ENCODE results near the gene OLFM1. TPM values are rescaled to one million over a fixed set of nuclear protein-coding genes. Genes with fewer than 3 reads are reported as not detected.

The OLFM1 gene
- total and polyA plus RNA-seq, 2 donors (not counting 1 experiment from before 2014, with no cell fraction given) = 0.07 TPM; not detected in 1

DNA sequence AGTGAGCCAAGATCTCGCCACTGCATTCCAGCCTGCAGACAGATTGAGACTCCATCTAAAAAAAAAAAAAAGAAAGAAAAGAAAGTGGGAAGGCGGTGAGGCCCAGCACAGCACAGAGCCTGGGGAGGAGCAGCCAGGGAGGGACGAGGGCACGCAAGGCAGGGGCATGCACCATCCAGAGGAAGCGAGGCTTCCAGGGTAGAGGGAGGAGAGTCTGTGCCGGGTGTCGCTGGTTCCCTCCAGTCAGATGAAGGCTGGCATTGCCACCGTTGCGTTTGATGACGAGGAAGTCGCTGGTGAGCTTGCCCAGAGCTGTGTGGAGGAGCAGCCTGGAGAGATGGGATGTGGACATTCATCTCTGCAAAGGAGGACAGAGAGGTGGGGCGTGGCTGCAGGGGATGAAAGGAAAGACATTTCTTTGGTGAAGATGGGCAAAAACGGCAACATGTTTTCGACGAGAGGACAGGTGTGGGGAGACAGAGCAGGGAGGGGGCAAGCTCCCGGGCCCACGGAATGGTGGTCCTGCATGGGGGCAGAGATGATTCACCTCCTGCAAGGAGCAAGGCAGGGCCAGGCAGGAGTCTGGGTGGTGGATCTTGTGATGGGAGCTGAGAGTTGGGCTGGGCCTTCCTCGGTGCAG lies 18.6 kb upstream of the OLFM1 start:
- H3K9ac ChIP-seq (ENCODE audit: low read length) = no peak overlapping the region
- H3K4me2 ChIP-seq (replicated peaks; ENCODE audit: low read depth, low read length, poor library complexity, severe bottlenecking) = no peak overlapping the region
- no peak overlapping the region for H2AFZ ChIP-seq (ENCODE audit: insufficient read depth, low read depth, low read length, poor library complexity, severe bottlenecking)
- no peaks in the 10 kb centered on the region for H3K4me1 ChIP-seq (ENCODE audit: control insufficient read depth in 2 of 2, insufficient read depth in 2 of 2, low read length in 2 of 2)
- DNase-seq = no peak
- H3K4me3 Mint-ChIP-seq = no peak overlapping the region
- intact Hi-C loops (cut with micrococcal nuclease) = no loop called here
- no peaks in the 10 kb centered on the region for H3K4me1 Mint-ChIP-seq
- peaks cover 0 to 12% (median 0%) of the 10 kb centered on the region in 3 donors for H3K9me3 ChIP-seq (ENCODE audit: control extremely low read depth in 1 of 3, control insufficient read depth in 2 of 3, insufficient read depth in 1 of 3, low read length in 2 of 3)
- H3K27me3 ChIP-seq (replicated peaks in 1 of 4; ENCODE audit: control extremely low read depth in 1 of 4, control insufficient read depth in 3 of 4, insufficient read depth in 4 of 4, low read length in 3 of 4) = peaks cover 0 to 12% (median 0%) of the 10 kb centered on the region in 4 experiments
- ChIA-PET POLR2A (no interaction called here), CTCF (no interaction called here)
- no peak for ATAC-seq (ENCODE audit: low read depth)
- 86% methylated on average over 17 of the region's 18 CpGs for WGBS (ENCODE audit: insufficient coverage)
- no peak overlapping the region for H3K27ac ChIP-seq (ENCODE audit: low read length in 2 of 2)
- no peaks in the 10 kb centered on the region for H3K36me3 ChIP-seq (replicated peaks in 1 of 2; ENCODE audit: control extremely low read depth in 1 of 2, control insufficient read depth in 1 of 2, extremely low read depth in 1 of 2, insufficient read depth in 2 of 2, low read length in 1 of 2)
- no peak overlapping the region for H3K27ac Mint-ChIP-seq
- no peak overlapping the region for H3K4me3 ChIP-seq (ENCODE audit: control extremely low read depth in 1 of 5, extremely low read depth in 1 of 5, insufficient read depth in 1 of 5, low read depth in 2 of 5, low read length in 4 of 5)
- no peaks in the 10 kb centered on the region for H4K20me1 ChIP-seq (ENCODE audit: control insufficient read depth, insufficient read depth, low read length, poor library complexity, severe bottlenecking)
- peaks cover 3% of the 10 kb centered on the region for H3K9me3 Mint-ChIP-seq (ENCODE audit: insufficient read depth)
- TF ChIP-seq, protein P1, sequence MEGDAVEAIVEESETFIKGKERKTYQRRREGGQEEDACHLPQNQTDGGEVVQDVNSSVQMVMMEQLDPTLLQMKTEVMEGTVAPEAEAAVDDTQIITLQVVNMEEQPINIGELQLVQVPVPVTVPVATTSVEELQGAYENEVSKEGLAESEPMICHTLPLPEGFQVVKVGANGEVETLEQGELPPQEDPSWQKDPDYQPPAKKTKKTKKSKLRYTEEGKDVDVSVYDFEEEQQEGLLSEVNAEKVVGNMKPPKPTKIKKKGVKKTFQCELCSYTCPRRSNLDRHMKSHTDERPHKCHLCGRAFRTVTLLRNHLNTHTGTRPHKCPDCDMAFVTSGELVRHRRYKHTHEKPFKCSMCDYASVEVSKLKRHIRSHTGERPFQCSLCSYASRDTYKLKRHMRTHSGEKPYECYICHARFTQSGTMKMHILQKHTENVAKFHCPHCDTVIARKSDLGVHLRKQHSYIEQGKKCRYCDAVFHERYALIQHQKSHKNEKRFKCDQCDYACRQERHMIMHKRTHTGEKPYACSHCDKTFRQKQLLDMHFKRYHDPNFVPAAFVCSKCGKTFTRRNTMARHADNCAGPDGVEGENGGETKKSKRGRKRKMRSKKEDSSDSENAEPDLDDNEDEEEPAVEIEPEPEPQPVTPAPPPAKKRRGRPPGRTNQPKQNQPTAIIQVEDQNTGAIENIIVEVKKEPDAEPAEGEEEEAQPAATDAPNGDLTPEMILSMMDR (IDR thresholded peaks at IDR 0.05) = no peak
- no peak for TF ChIP-seq EZH2 (IDR thresholded peaks at IDR 0.05; ENCODE audit: borderline replicate concordance, insufficient read depth, low read depth, low read length, poor library complexity, severe bottlenecking)
- H3K27me3 Mint-ChIP-seq = peaks cover 28% of the 10 kb centered on the region
- no peaks in the 10 kb centered on the region for H3K79me2 ChIP-seq (ENCODE audit: control insufficient read depth, insufficient read depth, low read length)

DNA sequence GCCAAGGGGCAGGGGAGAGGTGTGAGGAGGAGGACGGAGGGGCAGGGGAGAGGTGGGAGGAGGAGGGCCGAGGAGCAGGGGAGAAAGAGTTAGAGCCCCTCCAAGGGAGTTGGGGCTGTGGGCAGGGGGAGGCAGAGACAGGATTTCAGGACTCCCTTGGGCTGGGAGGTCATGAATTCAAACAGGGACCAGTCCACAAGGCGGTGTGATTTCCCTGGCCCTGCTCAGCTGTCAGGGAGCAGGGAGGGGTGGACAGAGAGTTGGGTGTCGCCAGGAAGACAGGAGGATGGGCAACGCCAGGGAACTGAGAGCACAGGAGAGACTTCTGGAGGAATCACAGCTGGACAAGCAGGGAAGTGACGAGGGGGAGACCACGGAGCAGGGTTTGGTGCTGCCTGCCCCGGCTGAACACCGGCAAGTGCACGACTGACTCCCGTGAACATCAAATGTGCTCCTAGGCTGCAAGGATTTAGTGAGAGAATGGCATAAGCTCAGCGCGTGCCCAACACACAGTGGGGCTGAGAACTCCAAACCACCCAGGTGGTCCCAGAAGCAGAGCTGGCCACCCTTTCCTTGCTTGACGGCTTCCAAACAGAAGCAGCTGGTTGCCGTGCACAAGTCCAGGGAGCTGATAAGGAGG lies 17.8 kb upstream of the OLFM1 start:
- no peak for DNase-seq
- Histone ChIP-seq H4K20me1 (ENCODE audit: control insufficient read depth, insufficient read depth, low read length, poor library complexity, severe bottlenecking) (no peaks in the 10 kb centered on the region), H3K4me3 (ENCODE audit: control extremely low read depth in 1 of 5, extremely low read depth in 1 of 5, insufficient read depth in 1 of 5, low read depth in 2 of 5, low read length in 4 of 5) (no peak overlapping the region), H3K79me2 (ENCODE audit: control insufficient read depth, insufficient read depth, low read length) (no peaks in the 10 kb centered on the region), H3K36me3 (replicated peaks in 1 of 2; ENCODE audit: control extremely low read depth in 1 of 2, control insufficient read depth in 1 of 2, extremely low read depth in 1 of 2, insufficient read depth in 2 of 2, low read length in 1 of 2) (no peaks in the 10 kb centered on the region), H3K4me2 (replicated peaks; ENCODE audit: low read depth, low read length, poor library complexity, severe bottlenecking) (no peak overlapping the region), H3K9me3 (ENCODE audit: control extremely low read depth in 1 of 3, control insufficient read depth in 2 of 3, insufficient read depth in 1 of 3, low read length in 2 of 3) (peaks cover 0 to 10% (median 0%) of the 10 kb centered on the region in 3 donors), H3K9ac (ENCODE audit: low read length) (no peak overlapping the region), H3K27me3 (replicated peaks in 1 of 4; ENCODE audit: control extremely low read depth in 1 of 4, control insufficient read depth in 3 of 4, insufficient read depth in 4 of 4, low read length in 3 of 4) (peaks cover 0 to 13% (median 0%) of the 10 kb centered on the region in 4 experiments), H2AFZ (ENCODE audit: insufficient read depth, low read depth, low read length, poor library complexity, severe bottlenecking) (no peak overlapping the region), H3K27ac (ENCODE audit: low read length in 2 of 2) (no peak overlapping the region), H3K4me1 (ENCODE audit: control insufficient read depth in 2 of 2, insufficient read depth in 2 of 2, low read length in 2 of 2) (no peaks in the 10 kb centered on the region)
- H3K27me3 Mint-ChIP-seq = peaks cover 32% of the 10 kb centered on the region
- no peaks in the 10 kb centered on the region for H3K9me3 Mint-ChIP-seq (ENCODE audit: insufficient read depth)
- TF ChIP-seq, protein P1 (IDR thresholded peaks at IDR 0.05) = no peak
- no peak for TF ChIP-seq EZH2 (IDR thresholded peaks at IDR 0.05; ENCODE audit: borderline replicate concordance, insufficient read depth, low read depth, low read length, poor library complexity, severe bottlenecking)
- no peak overlapping the region for H3K4me3 Mint-ChIP-seq
- POLR2A ChIA-PET = no interaction called here
- 51% methylated on average over 15 of the region's 15 CpGs for WGBS (ENCODE audit: insufficient coverage)
- no peak overlapping the region for H3K27ac Mint-ChIP-seq
- CTCF ChIA-PET = no interaction called here
- ATAC-seq (ENCODE audit: low read depth) = no peak
- intact Hi-C loops (cut with micrococcal nuclease) = no loop called here
- H3K4me1 Mint-ChIP-seq = no peaks in the 10 kb centered on the region
